ENCODE data around the gene CCR4.
A peak's percentile ranks its signal among the peaks of the same experiment; 100 is the strongest.
"Not testable (repeated sequence)": the region's sequence is repeated elsewhere in the genome, so short reads cannot be mapped to it uniquely, and the experiment has no call there.

The CCR4 gene

GRCh38 chr3:32951410-32951811 is at the start of gene CCR4:
Gene CCR4, plus strand, starts transcription at chr3:32951644. Its CDS starts 1,779 bp downstream, at chr3:32953423.
- peak; percentile 36 to 72 for DNase-seq

GRCh38 chr3:32902887-32903371 is 48.5 kb upstream of the CCR4 start:
- not testable (repeated sequence) for DNase-seq

GRCh38 chr3:32903953-32904352 is 47.5 kb upstream of the CCR4 start:
- no peak for DNase-seq

- no peak for DNase-seq
Measured at GRCh38 chr3:32909999-32910398, 41.4 kb upstream of the CCR4 start.

GRCh38 chr3:32910954-32911353 is 40.5 kb upstream of the CCR4 start:
- no peak for DNase-seq

GRCh38 chr3:32912046-32912445 is 39.4 kb upstream of the CCR4 start:
- DNase-seq = no peak

GRCh38 chr3:32913790-32914446 is 37.5 kb upstream of the CCR4 start:
- DNase-seq = no peak

- no peak for DNase-seq
Measured at GRCh38 chr3:32919920-32920319, 31.5 kb upstream of the CCR4 start.

GRCh38 chr3:32922078-32922477 is 29.4 kb upstream of the CCR4 start:
- no peak for DNase-seq

- DNase-seq = no peak
Measured at GRCh38 chr3:32930161-32930560, 21.3 kb upstream of the CCR4 start.

- DNase-seq = peak in 1 of 2 donors; percentile 11
Measured at GRCh38 chr3:32931273-32931672, 20.2 kb upstream of the CCR4 start.

GRCh38 chr3:32934150-32934742 is 17.2 kb upstream of the CCR4 start:
- DNase-seq = peak in 1 of 2 donors; percentile 43

GRCh38 chr3:32937331-32937730 is 14.1 kb upstream of the CCR4 start:
- no peak for DNase-seq

- DNase-seq = not testable (repeated sequence)
Measured at GRCh38 chr3:32939531-32940284, 11.7 kb upstream of the CCR4 start.

GRCh38 chr3:32940726-32941125 is 10.7 kb upstream of the CCR4 start:
- DNase-seq = no peak

- DNase-seq = no peak
Measured at GRCh38 chr3:32945136-32945535, 6.3 kb upstream of the CCR4 start.

- DNase-seq = not testable (repeated sequence)
Measured at GRCh38 chr3:32945598-32945997, 5.8 kb upstream of the CCR4 start.

- no peak for DNase-seq
Measured at GRCh38 chr3:32946973-32947788, 4.3 kb upstream of the CCR4 start.

- DNase-seq = peak; percentile 63 to 97
Measured at GRCh38 chr3:32947789-32948238, 3.6 kb upstream of the CCR4 start.

- no peak for DNase-seq
Measured at GRCh38 chr3:32948625-32949445, 2.6 kb upstream of the CCR4 start.

- DNase-seq = no peak
Measured at GRCh38 chr3:32950516-32950915, 928 bp upstream of the CCR4 start.
